ENCODE data around the gene B2M. TPM values are rescaled to one million over a fixed set of nuclear protein-coding genes. Genes with fewer than 3 reads are reported as not detected.

B2M gene
- total and polyA plus RNA-seq, 2 of the 13 experiments (the other 11 are each of a cell fraction or from before 2014, with no cell fraction given), result 784 to 857 TPM

GRCh38 chr15:44728576-44729407 is 17.5 kb downstream of the B2M start (continued):
- peak; percentile 81 for TF ChIP-seq GFI1 (CRISPR knock-in tag; IDR thresholded peaks at IDR 0.05; ENCODE audit: borderline replicate concordance)
- TF ChIP-seq ZBTB26 (CRISPR knock-in tag; IDR thresholded peaks at IDR 0.05; ENCODE audit: borderline replicate concordance), result peak; percentile 15; the same call in 1 of the 2 replicates
- peak; percentile 40 for TF ChIP-seq MED1 (CRISPR knock-in tag; IDR thresholded peaks at IDR 0.05)
- TF ChIP-seq KLF16 (CRISPR knock-in tag; IDR thresholded peaks at IDR 0.05), result peak in 1 of 2 experiments; percentile 70; a peak in 2 of 4 replicates
- peak; percentile 60 for TF ChIP-seq TBX2 (CRISPR knock-in tag; IDR thresholded peaks at IDR 0.05; ENCODE audit: borderline replicate concordance)
- peak; percentile 81 for TF ChIP-seq NFYC (CRISPR knock-in tag; IDR thresholded peaks at IDR 0.05)
- TF ChIP-seq CHD2 (IDR thresholded peaks at IDR 0.05; ENCODE audit: low read depth, low read length), result 0 out of 2 replicates have a peak, but pooled peaks have one; percentile 7
- TF ChIP-seq AHDC1 (CRISPR knock-in tag; IDR thresholded peaks at IDR 0.05; ENCODE audit: borderline replicate concordance), result peak; percentile 56; the same call in 1 of the 2 replicates
- TF ChIP-seq POLR2G (IDR thresholded peaks at IDR 0.05; ENCODE audit: low read depth, low read length), result peak; percentile 78
- peak; percentile 60 for TF ChIP-seq NR2F2 (IDR thresholded peaks at IDR 0.05; ENCODE audit: borderline replicate concordance, low read depth)
- peak; percentile 40; the same call in 1 of the 2 replicates for TF ChIP-seq PHF20 (CRISPR knock-in tag; IDR thresholded peaks at IDR 0.05)
- TF ChIP-seq SPEN (CRISPR knock-in tag; IDR thresholded peaks at IDR 0.05; ENCODE audit: low read depth), result peak; percentile 31; the same call in 1 of the 2 replicates
- TF ChIP-seq TCF7 (IDR thresholded peaks at IDR 0.05; ENCODE audit: low read depth), result 0 out of 2 replicates have a peak, but pooled peaks have one; percentile 9
- peak; percentile 61; the same call in 1 of the 2 replicates for TF ChIP-seq ZNF317 (CRISPR knock-in tag; IDR thresholded peaks at IDR 0.05)
- peak; percentile 79 for TF ChIP-seq ARID4A (CRISPR knock-in tag; IDR thresholded peaks at IDR 0.05; ENCODE audit: borderline replicate concordance)
- TF ChIP-seq HOXA9 (CRISPR knock-in tag; IDR thresholded peaks at IDR 0.05; ENCODE audit: borderline replicate concordance), result no peak
- TF ChIP-seq ATF3 (CRISPR knock-in tag; IDR thresholded peaks at IDR 0.05), result peak; percentile 65; the same call in 1 of the 2 replicates
